ENCODE results near the gene FCHSD1. TPM values are rescaled to one million over a fixed set of nuclear protein-coding genes. Genes with fewer than 3 reads are reported as not detected.

FCHSD1 gene
- 10 to 100 TPM; 58.0 to 59.3 TPM for total RNA-seq

DNA sequence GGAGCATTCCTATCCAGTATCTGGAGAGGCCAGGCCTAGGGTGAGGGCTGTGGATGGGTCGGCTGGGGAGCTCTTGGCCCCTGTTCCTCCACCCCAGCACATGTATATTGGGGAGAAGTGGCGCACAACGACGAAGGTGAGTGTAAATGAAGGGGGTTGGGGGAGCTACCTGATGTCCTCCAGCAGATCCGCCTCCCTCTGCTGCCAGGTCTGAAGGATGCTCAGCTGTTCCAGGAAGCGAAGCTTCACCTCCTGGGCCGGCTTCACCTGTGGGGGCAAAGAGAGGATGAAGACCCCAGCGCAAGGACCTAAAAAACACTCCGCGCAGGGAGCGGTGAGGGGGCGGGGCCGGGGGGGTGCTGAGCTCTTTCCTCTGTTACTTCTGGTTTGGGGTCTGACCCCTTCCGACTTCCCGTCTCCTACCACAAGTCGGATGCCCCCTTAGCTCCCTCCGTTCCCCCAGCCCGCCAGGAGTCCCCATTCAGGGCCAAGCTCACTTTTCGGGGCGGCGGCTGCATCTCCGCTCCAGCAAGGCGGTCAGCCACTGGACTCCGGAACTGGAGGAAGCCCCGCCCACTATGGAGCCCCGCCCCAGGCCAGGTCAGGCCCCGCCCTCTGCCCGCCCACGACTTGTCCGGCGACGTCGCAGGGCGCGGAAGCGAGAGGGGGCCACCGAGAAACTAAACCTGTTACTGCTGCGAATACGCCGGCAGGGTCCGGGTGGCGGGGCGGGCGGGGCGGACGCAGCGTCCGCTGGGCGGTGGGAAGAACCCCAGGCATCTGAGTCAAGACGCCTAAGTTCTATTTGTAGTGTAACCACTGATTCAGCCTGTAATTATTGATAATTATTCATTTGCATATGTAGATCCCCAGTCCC is at the start of gene FCHSD1:
Gene FCHSD1 (minus strand): TSS at position 568 of the 877 bp plus-strand sequence. CDS start 50 bp downstream, at position 518.
- ChIA-PET POLR2A (interaction anchor here (0.5 to 1.1 kb wide), 3 partner anchors 14 to 42 kb away, joined by 3 to 4 read pairs (median 4); partner anchors contain the start of genes HDAC3 and RELL2), CTCF (interaction anchor here (0.6 to 1.5 kb wide), 10 partner anchors 8 to 318 kb away, joined by 3 to 8 read pairs (median 4); partner anchors contain the start of genes ARAP3, DIAPH1, HDAC3 and RELL2)
- peaks cover 3% of the 10 kb centered on the region for H3K27me3 Mint-ChIP-seq
- peak; percentile 83 for DNase-seq
- H3K4me3 Mint-ChIP-seq: peak within 1 kb of the TSS; percentile 91
- H3K9me3 Mint-ChIP-seq: no peaks in the 10 kb centered on the region
- peaks cover 37% of the 10 kb centered on the region for H3K4me1 Mint-ChIP-seq
- peaks cover 14% of the 10 kb centered on the region for H3K36me3 Mint-ChIP-seq (ENCODE audit: low read depth)
- peak within 1 kb of the TSS; percentile 96 for H3K27ac Mint-ChIP-seq

DNA sequence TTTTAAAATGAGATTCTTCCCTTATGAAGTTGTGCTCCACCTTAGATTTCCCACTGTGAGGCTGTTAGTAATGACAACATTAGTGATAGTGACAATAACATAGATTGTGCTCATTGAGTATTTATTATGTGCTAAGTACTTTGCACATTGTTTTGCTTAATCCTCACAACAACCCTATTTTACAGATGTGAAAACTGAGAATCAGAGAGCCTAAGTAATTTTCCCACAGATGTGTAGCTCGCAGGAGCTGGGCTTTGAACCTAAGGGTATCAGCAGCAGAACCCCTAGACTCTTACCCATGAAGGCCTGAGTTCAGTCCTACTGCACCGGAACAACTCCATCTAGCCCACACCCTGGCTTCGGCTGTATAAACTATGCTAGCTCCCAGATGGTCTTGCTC is 46.4 kb upstream of the FCHSD1 start:
- POLR2A ChIA-PET: no interaction called here

DNA sequence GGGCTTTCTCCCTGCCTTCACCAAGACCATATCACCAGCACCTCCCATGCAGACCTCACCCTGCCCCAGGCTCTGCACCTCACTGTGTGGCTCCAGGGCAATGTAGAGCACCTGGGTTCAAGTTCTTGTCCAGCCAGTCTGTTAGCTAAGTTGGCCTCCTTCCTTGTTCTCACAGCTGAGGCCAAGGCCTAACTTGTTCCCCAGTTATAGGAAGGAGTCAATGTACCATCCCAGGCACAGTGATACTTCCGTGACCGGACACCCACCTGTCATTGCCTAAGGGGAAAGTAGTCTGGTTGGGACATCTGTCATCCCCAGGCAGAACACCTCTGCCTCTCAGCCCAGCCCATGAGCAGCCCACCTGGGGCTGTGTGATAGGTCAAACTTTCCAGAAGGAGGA is 45.2 kb upstream of the FCHSD1 start:
- no peaks in the 10 kb centered on the region for H3K36me3 Mint-ChIP-seq (ENCODE audit: low read depth)
- DNase-seq: no peak
- peaks cover 30% of the 10 kb centered on the region for H3K4me1 Mint-ChIP-seq
- no peak overlapping the region for H3K27ac Mint-ChIP-seq
- H3K27me3 Mint-ChIP-seq: peaks cover 41% of the 10 kb centered on the region
- H3K4me3 Mint-ChIP-seq: no peak overlapping the region
- CTCF ChIA-PET: interaction anchor here (0.8 to 9.4 kb wide), 7 partner anchors 10 to 263 kb away, joined by 3 to 90 read pairs (median 3); partner anchors contain the start of genes PCDH1 and PCDH12
- H3K9me3 Mint-ChIP-seq: no peaks in the 10 kb centered on the region
- POLR2A ChIA-PET: no interaction called here

More for the DNA sequence above, 46.4 kb upstream of the FCHSD1 start:
- Mint-ChIP-seq H3K27ac (no peak overlapping the region), H3K4me1 (peaks cover 30% of the 10 kb centered on the region), H3K27me3 (peaks cover 44% of the 10 kb centered on the region), H3K36me3 (ENCODE audit: low read depth) (no peaks in the 10 kb centered on the region), H3K9me3 (no peaks in the 10 kb centered on the region), H3K4me3 (no peak overlapping the region)
- no peak for DNase-seq
- CTCF ChIA-PET: interaction anchor here (1.2 to 9.4 kb wide), 3 partner anchors 11 to 262 kb away, joined by 3 to 90 read pairs (median 15); partner anchors contain the start of genes PCDH1 and PCDH12

DNA sequence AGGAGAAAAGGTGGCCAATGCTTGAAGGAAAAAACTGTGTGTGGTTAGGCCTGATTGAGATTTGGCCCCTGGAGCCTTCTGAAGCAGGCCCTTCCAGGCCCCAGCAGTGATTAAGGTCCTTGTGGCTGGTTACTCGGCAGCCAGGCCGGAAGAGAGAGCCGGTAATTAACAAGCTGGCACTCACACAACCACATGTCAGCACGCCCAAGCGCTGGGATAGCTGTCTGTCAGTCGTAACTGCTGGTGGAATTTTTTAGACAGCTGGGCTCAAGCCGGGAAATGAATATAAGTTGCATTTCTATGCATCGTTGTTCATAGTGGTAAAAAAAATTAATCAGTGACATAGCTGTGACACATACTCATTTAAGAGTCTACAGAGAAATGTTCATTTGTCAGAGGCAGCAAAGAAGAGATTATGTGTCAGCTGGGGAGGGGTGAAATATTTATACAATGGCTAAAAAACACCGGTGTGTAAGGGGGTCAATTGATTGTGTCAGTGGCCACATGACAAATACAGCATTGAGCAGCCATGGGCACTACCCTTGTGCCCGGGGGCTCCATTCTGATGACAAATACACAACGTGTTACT is 44.5 kb upstream of the FCHSD1 start:
- Mint-ChIP-seq H3K27ac (no peak overlapping the region), H3K9me3 (no peaks in the 10 kb centered on the region), H3K4me3 (no peak overlapping the region), H3K27me3 (peaks cover 42% of the 10 kb centered on the region), H3K36me3 (ENCODE audit: low read depth) (no peaks in the 10 kb centered on the region), H3K4me1 (peaks cover 28% of the 10 kb centered on the region)
- ChIA-PET CTCF (interaction anchor here (0.8 to 9.4 kb wide), 5 partner anchors 15 to 263 kb away, joined by 3 to 90 read pairs (median 3); partner anchors contain the start of genes PCDH1 and PCDH12), POLR2A (no interaction called here)
- no peak for DNase-seq

DNA sequence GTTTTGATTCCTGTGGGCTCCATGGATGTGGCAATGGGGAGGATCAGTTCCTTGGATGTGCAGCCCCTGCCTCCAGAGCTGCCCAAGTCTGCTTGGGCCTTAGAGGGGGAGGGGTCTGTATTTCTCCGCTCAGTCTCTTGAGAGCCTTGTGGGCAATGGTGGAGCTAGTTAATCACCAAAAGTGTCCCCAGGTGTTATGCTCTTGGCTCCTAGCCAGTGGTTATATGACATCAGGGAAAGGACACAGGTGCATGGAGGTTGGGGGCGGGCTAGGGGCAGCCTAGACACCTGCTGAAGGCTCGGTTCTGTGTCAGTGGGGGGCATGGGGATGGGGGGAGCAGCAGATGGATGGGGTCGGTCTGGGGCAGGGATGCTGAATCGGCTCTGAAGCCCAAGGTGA is 43.3 kb upstream of the FCHSD1 start:
- POLR2A ChIA-PET: no interaction called here

DNA sequence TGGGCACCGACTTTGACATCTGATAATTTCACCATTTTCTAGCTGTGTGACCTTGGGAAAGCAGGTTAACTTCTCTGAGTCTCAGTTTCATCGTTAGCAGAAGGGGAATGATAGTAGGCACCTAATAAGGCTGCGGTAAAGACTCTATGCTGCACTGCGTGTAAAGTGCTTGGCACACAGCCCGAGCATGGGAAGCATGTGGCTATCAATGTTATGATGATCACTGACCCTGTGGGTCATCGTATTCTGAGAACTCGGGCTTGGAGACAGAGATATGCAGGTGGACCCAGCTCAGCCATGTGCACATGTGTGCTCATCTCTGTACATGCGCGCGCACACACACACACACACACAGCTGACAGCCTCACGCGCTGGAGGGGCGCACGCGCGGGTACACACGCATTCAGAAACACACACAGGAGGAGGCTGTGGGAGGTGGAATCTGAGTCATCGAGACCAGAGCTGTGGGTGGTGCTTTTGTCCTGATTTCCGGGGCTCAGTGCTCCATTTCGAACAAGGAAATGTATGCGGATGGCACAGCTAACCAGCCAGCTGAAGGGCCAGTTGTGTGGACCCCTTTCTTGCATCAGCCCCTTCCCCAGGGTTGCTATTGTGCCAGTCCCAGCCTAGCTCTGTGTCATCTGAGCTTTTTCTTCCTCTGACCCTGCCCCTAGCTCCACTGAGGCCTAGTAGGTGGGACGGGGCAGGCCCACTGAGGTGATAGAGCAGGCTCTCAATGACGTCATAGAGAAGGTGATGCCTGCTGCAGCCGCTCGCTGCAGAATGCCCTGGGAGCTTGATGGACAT is 41.9 kb upstream of the FCHSD1 start:
- peak overlapping the region; percentile 55 for H3K4me3 Mint-ChIP-seq
- ChIA-PET POLR2A (interaction anchor here (0.6 to 1.4 kb wide), 4 partner anchors 43 to 307 kb away, joined by 3 to 6 read pairs (median 4); no protein-coding TSS in a partner anchor), CTCF (interaction anchor here (0.6 to 9.4 kb wide), 19 partner anchors 9 to 276 kb away, joined by 3 to 90 read pairs (median 4); partner anchors contain the start of genes ARAP3, DELE1, PCDH1 and PCDH12)
- peaks cover 31% of the 10 kb centered on the region for H3K4me1 Mint-ChIP-seq
- H3K27me3 Mint-ChIP-seq: peaks cover 31% of the 10 kb centered on the region
- H3K9me3 Mint-ChIP-seq: no peaks in the 10 kb centered on the region
- H3K27ac Mint-ChIP-seq: peak overlapping the region; percentile 79
- DNase-seq: peak; percentile 64
- H3K36me3 Mint-ChIP-seq (ENCODE audit: low read depth): no peaks in the 10 kb centered on the region

More for the DNA sequence above, 43.3 kb upstream of the FCHSD1 start:
- Mint-ChIP-seq H3K9me3 (no peaks in the 10 kb centered on the region), H3K4me1 (peaks cover 26% of the 10 kb centered on the region), H3K27ac (no peak overlapping the region), H3K4me3 (no peak overlapping the region), H3K36me3 (ENCODE audit: low read depth) (no peaks in the 10 kb centered on the region), H3K27me3 (peaks cover 37% of the 10 kb centered on the region)
- DNase-seq: no peak
- CTCF ChIA-PET: interaction anchor here (1.1 to 9.4 kb wide), 5 partner anchors 13 to 275 kb away, joined by 3 to 90 read pairs (median 43); partner anchors contain the start of genes ARAP3, PCDH1, PCDH12 and RNF14

DNA sequence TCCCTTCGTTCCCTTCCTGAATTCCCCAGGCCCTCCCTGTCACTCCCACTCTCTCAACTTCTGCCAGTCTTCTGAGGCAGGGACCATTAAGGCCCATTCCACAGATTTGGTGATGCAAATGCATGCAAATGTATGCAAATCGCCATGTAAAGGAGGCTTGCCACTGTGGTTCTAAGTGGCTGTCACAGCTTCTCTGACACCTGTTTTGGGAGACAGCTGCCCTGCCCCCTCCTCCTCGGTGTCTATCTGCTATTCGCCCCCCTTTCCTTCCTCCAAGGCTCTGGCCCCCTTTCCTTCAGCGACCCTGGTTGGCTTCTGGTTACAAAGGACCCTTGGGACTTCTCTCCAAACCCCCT is 41.3 kb upstream of the FCHSD1 start:
- Mint-ChIP-seq H3K4me1 (peaks cover 31% of the 10 kb centered on the region), H3K9me3 (no peaks in the 10 kb centered on the region), H3K4me3 (peak overlapping the region; percentile 55), H3K27me3 (peaks cover 31% of the 10 kb centered on the region), H3K36me3 (ENCODE audit: low read depth) (no peaks in the 10 kb centered on the region), H3K27ac (peak overlapping the region; percentile 79)
- CTCF ChIA-PET: interaction anchor here (0.5 to 9.4 kb wide), 40 partner anchors 10 to 1021 kb away, joined by 3 to 90 read pairs (median 4); partner anchors contain the start of genes ARAP3, DELE1, GNPDA1 and PCDH1
- POLR2A ChIA-PET: interaction anchor here (0.7 to 1.4 kb wide), 4 partner anchors 42 to 277 kb away, joined by 3 to 4 read pairs (median 3); no protein-coding TSS in a partner anchor
- DNase-seq: no peak

DNA sequence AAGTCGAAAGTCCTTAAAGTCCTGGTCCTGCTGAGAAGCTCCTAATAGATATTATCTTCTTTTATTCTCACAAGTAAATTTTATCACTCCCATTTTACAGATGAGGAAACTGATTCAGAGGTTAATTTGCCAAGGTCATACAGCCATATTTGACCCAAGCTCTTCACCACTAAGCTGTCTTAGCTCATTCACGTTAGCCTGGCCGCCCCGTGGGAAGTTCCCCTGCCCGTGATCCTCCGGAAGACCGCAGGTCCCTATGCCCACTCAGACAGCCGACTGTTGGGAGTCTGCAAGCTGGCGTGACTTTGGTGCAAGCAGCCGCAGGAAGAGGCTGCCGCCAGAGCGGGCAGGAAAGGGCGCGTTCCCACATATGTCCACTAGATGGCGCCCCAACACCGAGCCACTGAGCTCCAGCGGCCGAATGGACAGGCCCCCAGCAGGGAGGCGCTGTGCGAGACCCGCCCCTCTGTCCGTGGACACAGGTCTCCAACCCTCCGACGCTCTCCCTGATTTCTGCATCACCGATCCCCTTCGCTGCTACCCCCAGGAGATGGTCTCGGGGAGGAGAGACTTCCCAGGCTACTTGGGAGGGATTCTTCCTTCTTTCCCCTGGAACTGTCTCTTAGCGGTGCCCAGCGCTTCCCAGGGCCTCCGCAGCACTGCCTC is 40.8 kb upstream of the FCHSD1 start:
- CTCF ChIA-PET: interaction anchor here (0.5 to 9.4 kb wide), 48 partner anchors 10 to 1022 kb away, joined by 3 to 90 read pairs (median 4); partner anchors contain the start of genes ARAP3, DELE1, GNPDA1 and PCDH1
- DNase-seq: peak; percentile 85
- Mint-ChIP-seq H3K27me3 (peaks cover 28% of the 10 kb centered on the region), H3K9me3 (no peaks in the 10 kb centered on the region), H3K36me3 (ENCODE audit: low read depth) (no peaks in the 10 kb centered on the region), H3K4me1 (peaks cover 31% of the 10 kb centered on the region), H3K27ac (peak overlapping the region; percentile 54), H3K4me3 (peak overlapping the region; percentile 55)
- POLR2A ChIA-PET: interaction anchor here (0.7 to 1.4 kb wide), 2 partner anchors 95 to 269 kb away, joined by 3 read pairs; no protein-coding TSS in a partner anchor

DNA sequence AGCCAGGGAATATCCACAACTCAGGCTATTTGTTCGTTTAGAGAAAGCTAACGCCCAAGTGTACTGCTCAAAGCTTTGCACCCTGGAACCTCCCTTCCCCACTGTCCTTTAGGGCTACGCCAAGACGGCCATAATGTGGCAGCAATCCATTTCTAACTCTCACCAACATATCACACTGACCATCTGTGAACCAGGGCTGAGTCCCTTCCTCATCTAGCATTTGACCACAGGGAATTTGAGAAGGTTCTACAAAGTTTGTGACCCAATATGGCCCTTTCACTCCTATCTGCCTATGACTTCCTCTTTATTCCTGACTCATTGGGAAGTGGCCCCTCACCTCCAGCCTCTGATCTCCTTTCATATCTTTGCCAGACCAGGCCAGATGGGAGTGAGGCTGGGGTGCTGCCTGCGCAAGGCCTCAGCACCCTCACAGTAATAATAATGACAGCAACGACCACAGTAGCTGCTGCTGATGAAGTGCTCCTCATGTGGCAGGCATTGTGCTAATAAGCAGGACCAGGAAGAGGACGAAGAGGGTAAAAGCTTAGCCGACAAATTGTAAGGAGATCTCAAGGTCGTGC is 40.2 kb upstream of the FCHSD1 start:
- no peaks in the 10 kb centered on the region for H3K9me3 Mint-ChIP-seq
- no peaks in the 10 kb centered on the region for H3K36me3 Mint-ChIP-seq (ENCODE audit: low read depth)
- no peak for DNase-seq
- no peak overlapping the region for H3K27ac Mint-ChIP-seq
- H3K27me3 Mint-ChIP-seq: peaks cover 26% of the 10 kb centered on the region
- ChIA-PET CTCF (interaction anchor here (0.6 to 9.4 kb wide), 44 partner anchors 10 to 1022 kb away, joined by 3 to 90 read pairs (median 4); partner anchors contain the start of genes ARAP3, DELE1, GNPDA1 and PCDH1), POLR2A (no interaction called here)
- H3K4me3 Mint-ChIP-seq: no peak overlapping the region
- H3K4me1 Mint-ChIP-seq: peaks cover 31% of the 10 kb centered on the region

DNA sequence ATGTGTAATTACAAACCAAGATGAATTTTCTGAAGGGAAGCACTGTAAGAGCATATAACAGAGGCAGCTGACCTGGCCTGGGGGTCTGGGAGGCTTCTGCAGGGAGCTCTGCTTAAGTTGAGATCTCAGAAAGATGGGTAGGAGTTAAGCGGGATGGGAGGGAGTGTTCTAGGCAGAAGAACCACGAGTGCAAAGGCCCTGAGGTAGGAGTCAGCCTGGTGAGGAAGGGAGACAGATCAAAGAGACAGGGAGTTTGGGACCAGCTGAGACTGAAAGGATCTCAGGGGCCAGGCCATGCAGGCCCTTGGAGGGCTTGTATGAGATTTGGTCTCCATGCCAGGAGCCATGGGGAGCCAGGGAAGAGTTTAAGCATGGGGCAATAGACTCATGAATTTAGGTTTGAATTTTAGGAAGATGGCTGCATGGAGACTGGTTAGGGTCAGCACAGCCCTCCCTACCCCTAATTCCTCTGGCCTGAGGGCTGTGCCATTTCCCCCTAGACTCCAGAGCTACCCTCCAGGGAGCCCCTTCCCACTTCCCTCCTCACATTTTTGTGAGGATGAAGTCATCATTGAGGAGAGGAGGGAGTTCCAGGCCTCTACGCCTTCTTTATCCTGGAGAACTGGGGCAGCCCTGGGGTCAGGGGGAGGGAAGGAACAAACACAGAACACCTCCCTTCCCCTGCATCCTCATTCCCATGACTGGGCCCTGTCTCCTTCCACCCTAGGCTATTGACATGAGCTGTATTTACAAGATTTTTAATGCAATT is 35.6 kb upstream of the FCHSD1 start:
- CTCF ChIA-PET: interaction anchor here (1.2 to 1.8 kb wide), 4 partner anchors 10 to 274 kb away, joined by 3 to 8 read pairs (median 6); no protein-coding TSS in a partner anchor
- POLR2A ChIA-PET: no interaction called here
- DNase-seq: no peak
- peaks cover 24% of the 10 kb centered on the region for H3K27me3 Mint-ChIP-seq
- no peak overlapping the region for H3K27ac Mint-ChIP-seq
- H3K9me3 Mint-ChIP-seq: no peaks in the 10 kb centered on the region
- H3K4me1 Mint-ChIP-seq: peaks cover 30% of the 10 kb centered on the region
- no peaks in the 10 kb centered on the region for H3K36me3 Mint-ChIP-seq (ENCODE audit: low read depth)
- no peak overlapping the region for H3K4me3 Mint-ChIP-seq
